SK-N-SH (cell line): ENCODE results near the gene CUEDC1. TPM values are rescaled to one million over a fixed set of nuclear protein-coding genes. Genes with fewer than 3 reads are reported as not detected.

ENCODE experiments used
- CTCF ChIA-PET: fragments of 300-600, 350-600 bp; formaldehyde crosslinking; extraction: SDS; loops from one replicate; lab custom pipeline; 2021; lab: Yijun Ruan, JAX
- POLR2A ChIA-PET: fragments of 350-600 bp; sonication (Branson Sonifier 250); formaldehyde crosslinking; extraction: SDS; loops from one replicate; lab custom pipeline; 2020; ENCODE audit warnings: antibody characterized with exemption, inconsistent platforms; lab: Yijun Ruan, JAX
- DNase-seq: peaks from one replicate; pipeline ENCODE4 v3.0.0; 2012
- H2AFZ ChIP-seq: fragments of 200-600 bp; sonication (generic); 2 replicates; pipeline ENCODE4 v1.8.1; 2016; ENCODE audit warnings: antibody characterized with exemption, mild to moderate bottlenecking, low read depth
- H3F3A ChIP-seq: fragments of 200-600 bp; sonication (generic); replicated peaks from 2 replicates; pipeline ENCODE3; 2016; ENCODE audit warnings: antibody characterized with exemption, mild to moderate bottlenecking; ENCODE audit not compliant: insufficient read depth
- H3K27ac ChIP-seq, 2 experiments: fragments of 200-500 bp in 1 of 2; fragments of 200-600 bp in 1 of 2; sonication (Bioruptor generic) in 1 of 2; sonication (generic), shearing (Covaris generic) in 1 of 2; 2 replicates each; pipeline versions ENCODE4 v1.5.1 to v1.6.1; 2014 to 2016; ENCODE audit warnings: low read depth in 2 of 2, inconsistent platforms in 1 of 2, low read length in 1 of 2, mild to moderate bottlenecking in 1 of 2, mixed read lengths in 1 of 2
- H3K27me3 ChIP-seq: fragments of 200-600 bp; sonication (generic), shearing (Covaris generic); 2 replicates; pipeline ENCODE4 v1.6.1; 2016; ENCODE audit warnings: mixed run types; ENCODE audit not compliant: insufficient read depth
- H3K36me3 ChIP-seq, 2 experiments: fragments of 200-500 bp in 1 of 2; fragments of 200-600 bp in 1 of 2; sonication (Bioruptor generic) in 1 of 2; sonication (generic) in 1 of 2; replicated peaks in 1 of 2; 2 replicates each; pipeline versions ENCODE3 to v1.5.1; 2014 to 2016; ENCODE audit warnings: low read length in 1 of 2, mild to moderate bottlenecking in 1 of 2; ENCODE audit not compliant: insufficient read depth in 2 of 2, control insufficient read depth in 1 of 2
- H3K4me1 ChIP-seq, 2 experiments: fragments of 200-500 bp in 1 of 2; fragments of 200-600 bp in 1 of 2; sonication (Bioruptor generic) in 1 of 2; sonication (generic), shearing (Covaris generic) in 1 of 2; 2 replicates each; pipeline versions ENCODE4 v1.5.1 to v1.6.1; 2014 to 2016; ENCODE audit warnings: low read depth in 1 of 2, low read length in 1 of 2, mixed run types in 1 of 2; ENCODE audit not compliant: insufficient read depth in 2 of 2, control insufficient read depth in 1 of 2
- H3K4me2 ChIP-seq: fragments of 200-600 bp; sonication (generic), shearing (Covaris generic); 2 replicates; pipeline ENCODE4 v1.6.1; 2017; ENCODE audit warnings: mixed run types
- H3K4me3 ChIP-seq, 2 experiments: fragments of 200-500 bp in 1 of 2; fragments of 200-600 bp in 1 of 2; sonication (Bioruptor generic) in 1 of 2; sonication (generic), shearing (Covaris generic) in 1 of 2; 2 replicates each; pipeline versions ENCODE4 v1.5.1 to v1.8.1; 2014 to 2016; ENCODE audit warnings: low read depth in 2 of 2, inconsistent platforms in 1 of 2, low read length in 1 of 2, mild to moderate bottlenecking in 1 of 2, mixed read lengths in 1 of 2, moderate library complexity in 1 of 2
- H3K79me2 ChIP-seq: fragments of 200-600 bp; sonication (generic); 2 replicates; pipeline ENCODE4 v1.8.1; 2017; ENCODE audit warnings: mild to moderate bottlenecking; ENCODE audit not compliant: insufficient read depth
- H3K9ac ChIP-seq: fragments of 200-600 bp; sonication (generic); 2 replicates; pipeline ENCODE4 v1.6.1; 2017; ENCODE audit warnings: mixed run types
- H3K9me2 ChIP-seq: fragments of 200-600 bp; sonication (generic); 2 replicates; pipeline ENCODE4 v1.6.1; 2017; ENCODE audit warnings: mixed run types
- H3K9me3 ChIP-seq: fragments of 200-600 bp; sonication (generic); 2 replicates; pipeline ENCODE4 v1.6.1; 2017; ENCODE audit warnings: mixed run types, mild to moderate bottlenecking, moderate library complexity
- H4K20me1 ChIP-seq: fragments of 200-600 bp; sonication (generic); 2 replicates; pipeline ENCODE4 v1.6.1; 2017; ENCODE audit warnings: mild to moderate bottlenecking, mixed run types; ENCODE audit not compliant: insufficient read depth
- EZH2phosphoT487 ChIP-seq: fragments of 200-600 bp; sonication (generic); IDR thresholded peaks from 2 replicates; pipeline ENCODE4 v1.6.1; 2017; ENCODE audit warnings: low read depth, mixed run types, mild to moderate bottlenecking, antibody characterized with exemption, moderate library complexity, borderline replicate concordance
- FOSL2 ChIP-seq: IDR thresholded peaks from 2 replicates; pipeline ENCODE4 v1.4.0; 2012; ENCODE audit warnings: low read depth, mild to moderate bottlenecking, moderate library complexity, borderline replicate concordance
- FOXJ3 ChIP-seq: sonication (generic); formaldehyde crosslinking; IDR thresholded peaks from 2 replicates; pipeline ENCODE4 v1.5.1; 2020; ENCODE audit warnings: mild to moderate bottlenecking, missing genetic modification reagents
- GABPA ChIP-seq: IDR thresholded peaks from 2 replicates; pipeline ENCODE4 v1.4.0; 2012; ENCODE audit warnings: low read depth, mild to moderate bottlenecking
- GATA2 ChIP-seq: sonication (generic); formaldehyde crosslinking; IDR thresholded peaks from 2 replicates; pipeline ENCODE4 v1.5.0; 2020; ENCODE audit warnings: mild to moderate bottlenecking, missing genetic modification reagents
- MXI1 ChIP-seq: IDR thresholded peaks from 2 replicates; pipeline ENCODE4 v1.6.1; 2012; ENCODE audit warnings: mild to moderate bottlenecking, low read depth, low read length, improper control_type of control experiment
- NRF1 ChIP-seq: IDR thresholded peaks from 2 replicates; pipeline ENCODE4 v1.6.1; 2012; ENCODE audit warnings: low read depth, mild to moderate bottlenecking, low read length
- POLR2AphosphoS5 ChIP-seq: IDR thresholded peaks from 2 replicates; pipeline ENCODE4 v1.6.1; 2012; ENCODE audit warnings: low read depth, low read length
- REST ChIP-seq: IDR thresholded peaks from 2 replicates; pipeline ENCODE4 v1.6.1; 2012; ENCODE audit warnings: mild to moderate bottlenecking, low read depth, low read length, moderate library complexity
- RFX5 ChIP-seq: IDR thresholded peaks from 2 replicates; pipeline ENCODE4 v1.6.1; 2012; ENCODE audit warnings: mild to moderate bottlenecking, improper control_type of control experiment, low read length
- RXRA ChIP-seq: IDR thresholded peaks from 2 replicates; pipeline ENCODE4 v1.4.0; 2012; ENCODE audit warnings: low read depth, mild to moderate bottlenecking, borderline replicate concordance
- SIN3A ChIP-seq: IDR thresholded peaks from 2 replicates; pipeline ENCODE4 v1.6.1; 2012; ENCODE audit warnings: low read depth, mild to moderate bottlenecking, low read length, moderate library complexity, borderline replicate concordance
- SMC3 ChIP-seq: IDR thresholded peaks from 2 replicates; pipeline ENCODE4 v1.6.1; 2012; ENCODE audit warnings: low read depth, low read length, improper control_type of control experiment
- TAF1 ChIP-seq: IDR thresholded peaks from 2 replicates; pipeline ENCODE4 v1.6.1; 2012; ENCODE audit warnings: low read depth, mild to moderate bottlenecking, low read length, moderate library complexity, borderline replicate concordance
- TCF12 ChIP-seq: IDR thresholded peaks from 2 replicates; pipeline ENCODE4 v1.4.0; 2012
- WGBS: methylation state at CpG from one replicate; pipeline ENCODE4 v1.1.6; 2017; ENCODE audit warnings: low lambda C conversion rate; 5-methylcytosine and 5-hydroxymethylcytosine counted together
- polyA plus RNA-seq, 3 experiments: library from polyadenylated mRNA; depleted of rRNA; stranded (reverse); fragments of >200 nt; gene quantifications; 2 replicates each; pipeline ENCODE4 v1.2.3, GENCODE V29; 2012
- TF ChIP-seq, protein P1 (sequence below): IDR thresholded peaks from 2 replicates; pipeline ENCODE4; 2012
- TF ChIP-seq, protein P2 (sequence below): IDR thresholded peaks from 2 replicates; pipeline ENCODE4 v1.4.0; 2012; ENCODE audit warnings: low read depth

Gene CUEDC1
- polyA plus RNA-seq, 1 of the 3 experiments (the other 2 are of a cell fraction): 58.9 TPM

DNA sequence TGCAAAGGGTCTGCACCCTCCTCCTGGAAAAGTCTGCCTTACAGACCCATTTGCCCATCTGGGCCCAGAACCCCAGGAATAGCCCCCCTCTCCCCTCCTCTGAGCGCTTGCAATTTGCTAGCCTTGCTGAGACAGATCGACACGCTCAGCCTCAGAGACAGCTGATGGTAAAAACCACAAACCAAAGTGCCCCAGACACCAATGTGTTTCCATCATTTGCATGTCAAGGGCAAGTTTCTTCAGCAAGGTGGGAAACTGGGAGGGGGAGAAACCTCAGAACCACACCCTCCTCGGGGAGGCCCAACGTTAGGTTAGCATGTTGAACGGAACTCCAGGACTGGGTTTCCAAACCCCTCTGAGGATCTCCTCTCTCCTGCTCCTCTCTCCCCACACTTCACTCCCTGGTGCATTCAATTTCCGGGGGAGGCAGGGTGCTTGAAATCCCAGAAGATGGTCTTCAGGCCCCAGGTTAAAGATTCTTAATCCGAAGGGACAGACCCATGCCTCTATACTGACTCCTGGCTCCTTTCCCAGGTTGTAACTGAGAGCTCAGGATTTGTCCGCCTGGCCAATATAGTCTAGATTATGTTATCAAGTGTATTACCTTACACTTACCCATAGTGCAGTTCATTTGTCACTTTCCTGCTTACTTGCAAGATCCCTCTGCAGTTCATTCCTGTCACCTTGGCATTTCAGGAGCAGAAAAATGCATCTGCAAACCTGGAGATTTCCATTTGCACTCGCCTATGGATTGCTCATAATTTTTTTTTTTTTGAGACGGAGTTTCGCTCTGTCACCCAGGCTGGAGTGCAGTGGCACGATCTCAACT is 1.3 kb upstream of the CUEDC1 start (continued):
- TF ChIP-seq FOSL2 (no peak), RFX5 (no peak), EZH2phosphoT487 (no peak), REST (no peak), POLR2AphosphoS5 (no peak), TAF1 (no peak), GATA2 (no peak)

GRCh38 chr17:57954397-57955182 is 622 bp downstream of the CUEDC1 start:
- no peaks in the 10 kb centered on the region for H3K36me3 ChIP-seq
- CTCF ChIA-PET: interaction anchor here (0.6 to 4.7 kb wide), 36 partner anchors 10 to 858 kb away, joined by 3 to 43 read pairs (median 5); no protein-coding TSS in a partner anchor
- H3K9me3 ChIP-seq: no peaks in the 10 kb centered on the region

More at GRCh38 chr17:57954397-57955182, 622 bp downstream of the CUEDC1 start:
- TF ChIP-seq, protein P1, sequence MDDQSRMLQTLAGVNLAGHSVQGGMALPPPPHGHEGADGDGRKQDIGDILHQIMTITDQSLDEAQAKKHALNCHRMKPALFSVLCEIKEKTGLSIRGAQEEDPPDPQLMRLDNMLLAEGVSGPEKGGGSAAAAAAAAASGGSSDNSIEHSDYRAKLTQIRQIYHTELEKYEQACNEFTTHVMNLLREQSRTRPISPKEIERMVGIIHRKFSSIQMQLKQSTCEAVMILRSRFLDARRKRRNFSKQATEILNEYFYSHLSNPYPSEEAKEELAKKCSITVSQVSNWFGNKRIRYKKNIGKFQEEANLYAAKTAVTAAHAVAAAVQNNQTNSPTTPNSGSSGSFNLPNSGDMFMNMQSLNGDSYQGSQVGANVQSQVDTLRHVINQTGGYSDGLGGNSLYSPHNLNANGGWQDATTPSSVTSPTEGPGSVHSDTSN: peak; percentile 25; the same call in 1 of the 2 replicates
- TF ChIP-seq SIN3A: peak; percentile 61; the same call in 1 of the 2 replicates
- TF ChIP-seq NRF1: no peak
- TF ChIP-seq RXRA: no peak; the same call in 1 of the 2 replicates
- TF ChIP-seq POLR2AphosphoS5: peak; percentile 56; the same call in 1 of the 2 replicates
- peak; percentile 26; the same call in 1 of the 2 replicates for TF ChIP-seq MXI1
- TF ChIP-seq FOXJ3 (CRISPR knock-in tag): no peak
- TF ChIP-seq GABPA: 0 out of 2 replicates have a peak, but pooled peaks have one; percentile 4
- TF ChIP-seq SMC3: peak; percentile 22; the same call in 1 of the 2 replicates
- TF ChIP-seq FOSL2: 0 out of 2 replicates have a peak, but pooled peaks have one; percentile 2
- TF ChIP-seq TCF12: peak; percentile 38; the same call in 1 of the 2 replicates
- TF ChIP-seq TAF1: peak; percentile 66
- TF ChIP-seq GATA2: no peak
- TF ChIP-seq, protein P2, sequence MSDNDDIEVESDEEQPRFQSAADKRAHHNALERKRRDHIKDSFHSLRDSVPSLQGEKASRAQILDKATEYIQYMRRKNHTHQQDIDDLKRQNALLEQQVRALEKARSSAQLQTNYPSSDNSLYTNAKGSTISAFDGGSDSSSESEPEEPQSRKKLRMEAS: peak; percentile 47; the same call in 1 of the 2 replicates
- no peak for TF ChIP-seq RFX5
- TF ChIP-seq, all 33 proteins: peak for 10
- 2% methylated on average over 16 of the region's 85 CpGs for WGBS
- no peaks in the 10 kb centered on the region for H3K27me3 ChIP-seq
- H3K79me2 ChIP-seq: peaks cover 60% of the 10 kb centered on the region
- peaks cover 29% of the 10 kb centered on the region for H3F3A ChIP-seq
- no peaks in the 10 kb centered on the region for H3K9me2 ChIP-seq
- H3K4me2 ChIP-seq: peak overlapping the region; percentile 78
- no peaks in the 10 kb centered on the region for H4K20me1 ChIP-seq
- peak; percentile 84 for DNase-seq
- peak overlapping the region; percentile 96 for H3K9ac ChIP-seq
- H3K27ac ChIP-seq: peak overlapping the region; percentile 71 to 79
- POLR2A ChIA-PET: interaction anchor here (0.6 to 2.2 kb wide), 8 partner anchors 11 to 104 kb away, joined by 3 to 8 read pairs (median 4); partner anchors contain the start of genes MRPS23 and VEZF1
- peak overlapping the region; percentile 67 to 79 for H3K4me3 ChIP-seq
- H3K4me1 ChIP-seq: peaks cover 26 to 48% of the 10 kb centered on the region in 2 experiments; a peak in 3 of 4 replicates
- H2AFZ ChIP-seq: peak overlapping the region; percentile 0; the same call in 1 of the 2 replicates
